Kidney (tissue), 14 donors: ENCODE data around the gene VILL. TPM values are rescaled to one million over a fixed set of nuclear protein-coding genes. Genes with fewer than 3 reads are reported as not detected.

ENCODE experiments used
- DNase-seq, 5 donors: peaks; one replicate each; pipeline ENCODE4 v3.0.0-alpha.2; 2013 to 2020
- FAIRE-seq: peaks from 2 replicates; lab custom pipeline; 2012; peaks lifted over from hg19 to GRCh38; lab: Jason Lieb, UNC
- H3K27ac ChIP-seq, 2 donors: one replicate each; pipeline ENCODE4 v1.7.0; 2013; ENCODE audit warnings: low read depth in 2 of 2, low read length in 2 of 2, inconsistent platforms in 1 of 2
- H3K27me3 ChIP-seq: one replicate; pipeline ENCODE4 v1.7.1; 2013; ENCODE audit warnings: low read length, inconsistent platforms; ENCODE audit not compliant: control insufficient read depth, insufficient read depth
- H3K36me3 ChIP-seq, 3 donors: one replicate each; pipeline versions ENCODE4 v1.7.0 to v1.7.1; 2013; ENCODE audit warnings: low read length in 3 of 3, control low read depth in 1 of 3, inconsistent platforms in 1 of 3; ENCODE audit not compliant: insufficient read depth in 3 of 3, control insufficient read depth in 2 of 3
- H3K4me1 ChIP-seq, 3 donors: one replicate each; pipeline versions ENCODE4 v1.7.0 to v1.7.1; 2013; ENCODE audit warnings: low read length in 3 of 3, inconsistent platforms in 1 of 3, low read depth in 1 of 3; ENCODE audit not compliant: control insufficient read depth in 2 of 3, insufficient read depth in 2 of 3
- H3K4me3 ChIP-seq, 3 donors: one replicate each; pipeline versions ENCODE4 v1.7.0 to v1.8.1; 2013; ENCODE audit warnings: low read length in 3 of 3, control low read depth in 1 of 3, inconsistent platforms in 1 of 3
- H3K9ac ChIP-seq, 3 donors: one replicate each; pipeline versions ENCODE4 v1.7.0 to v1.7.1; 2013; ENCODE audit warnings: low read length in 3 of 3, control low read depth in 1 of 3, inconsistent platforms in 1 of 3
- H3K9me3 ChIP-seq, 3 donors: one replicate each; pipeline versions ENCODE4 v1.7.0 to v1.7.1; 2013; ENCODE audit warnings: low read length in 3 of 3, control low read depth in 1 of 3, inconsistent platforms in 1 of 3; ENCODE audit not compliant: control insufficient read depth in 2 of 3, insufficient read depth in 1 of 3
- intact Hi-C: fragments of 100-400 bp; cut with DNase I; formaldehyde crosslinking; loops from one replicate; pipeline ENCODE4 v1.11.1; 2022
- polyA plus RNA-seq: library from polyadenylated mRNA; stranded (reverse); fragments of 350-450 nt; fragmentation: Illumina TruSeq; extraction: RNeasy Lipid Tissue Mini Kit (QIAGEN cat#74804); gene quantifications from one replicate; pipeline ENCODE4 v1.2.3, GENCODE V29; 2014; ENCODE audit warnings: low read depth, low replicate concordance; ENCODE audit not compliant: insufficient read depth
- total RNA-seq: library from RNA; stranded (reverse); fragmentation: NEBNext Ultra II Directional; extraction: Animal tissue kit (Norgen Biotek cat#: 25700); gene quantifications from one replicate; pipeline ENCODE4 v1.2.1, GENCODE V29; 2021
- TF ChIP-seq, protein P1 (sequence below): IDR thresholded peaks from 3 replicates; pipeline ENCODE4 v1.5.1; 2012; ENCODE audit warnings: mild to moderate bottlenecking, moderate library complexity, borderline replicate concordance; ENCODE audit not compliant: insufficient read depth; ENCODE audit errors: extremely low read depth
- donor health status: control.
- donor health status: control.
- donor health status: control.
- donor health status: control.
- donor health status: control.
- donor health status: DM: yes; HTN: yes; CAD: no.
- donor health status: Normal renal cell carcinoma (clear cell type).

Gene VILL
- total and polyA plus RNA-seq, 2 donors from 2014 or later = 7.4 to 7.6 TPM

DNA sequence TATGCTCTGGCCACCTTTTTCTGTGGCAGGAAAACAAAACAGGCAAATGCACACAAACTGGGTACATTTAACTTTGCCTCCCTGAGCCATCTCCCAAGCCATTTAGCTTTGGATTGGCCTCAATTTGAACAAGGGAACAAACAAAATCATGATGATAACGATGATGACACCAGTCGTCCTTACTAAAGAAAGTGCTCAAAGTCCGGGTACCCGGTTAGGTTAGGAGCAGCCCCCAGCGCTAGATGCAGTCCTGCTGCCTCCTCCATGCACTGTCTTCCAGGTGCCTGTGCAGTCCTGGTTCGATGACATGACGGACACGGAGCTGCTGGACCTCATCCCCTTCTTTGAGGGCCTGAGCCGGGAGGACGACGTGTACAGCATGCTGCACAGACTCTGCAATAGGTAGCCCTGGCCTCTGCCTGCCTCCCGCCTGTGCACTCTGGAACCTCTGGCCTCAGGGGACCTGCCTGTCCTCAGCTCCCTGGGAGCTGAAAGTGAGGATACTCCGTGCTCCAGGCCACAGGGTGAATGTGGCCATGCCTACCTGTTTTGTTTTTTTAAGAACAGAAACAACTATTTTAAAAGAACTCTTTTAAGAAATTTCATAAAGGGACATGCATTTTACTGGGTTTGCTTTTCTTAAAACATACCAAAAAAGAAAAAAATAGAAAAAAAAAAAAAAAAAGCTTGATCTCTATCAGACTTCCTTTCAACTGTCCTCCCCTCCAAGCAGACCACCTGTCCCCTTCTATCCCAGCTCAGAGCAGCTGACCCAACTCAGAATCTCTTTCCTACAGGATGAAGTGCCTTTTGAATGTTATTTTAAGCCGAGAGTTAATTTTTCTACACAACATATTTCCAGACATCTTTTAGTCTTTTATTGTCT lies 9.9 kb upstream of the VILL start:
- FAIRE-seq = no peak
- intact Hi-C loops = no loop called here
- Histone ChIP-seq H3K27ac (no peak overlapping the region), H3K4me3 (no peak overlapping the region), H3K9ac (no peak overlapping the region), H3K4me1 (no peaks in the 10 kb centered on the region), H3K9me3 (no peaks in the 10 kb centered on the region), H3K36me3 (peaks cover 3 to 39% (median 21%) of the 10 kb centered on the region in 3 donors), H3K27me3 (no peaks in the 10 kb centered on the region)
- DNase-seq = no peak
- TF ChIP-seq, protein P1, sequence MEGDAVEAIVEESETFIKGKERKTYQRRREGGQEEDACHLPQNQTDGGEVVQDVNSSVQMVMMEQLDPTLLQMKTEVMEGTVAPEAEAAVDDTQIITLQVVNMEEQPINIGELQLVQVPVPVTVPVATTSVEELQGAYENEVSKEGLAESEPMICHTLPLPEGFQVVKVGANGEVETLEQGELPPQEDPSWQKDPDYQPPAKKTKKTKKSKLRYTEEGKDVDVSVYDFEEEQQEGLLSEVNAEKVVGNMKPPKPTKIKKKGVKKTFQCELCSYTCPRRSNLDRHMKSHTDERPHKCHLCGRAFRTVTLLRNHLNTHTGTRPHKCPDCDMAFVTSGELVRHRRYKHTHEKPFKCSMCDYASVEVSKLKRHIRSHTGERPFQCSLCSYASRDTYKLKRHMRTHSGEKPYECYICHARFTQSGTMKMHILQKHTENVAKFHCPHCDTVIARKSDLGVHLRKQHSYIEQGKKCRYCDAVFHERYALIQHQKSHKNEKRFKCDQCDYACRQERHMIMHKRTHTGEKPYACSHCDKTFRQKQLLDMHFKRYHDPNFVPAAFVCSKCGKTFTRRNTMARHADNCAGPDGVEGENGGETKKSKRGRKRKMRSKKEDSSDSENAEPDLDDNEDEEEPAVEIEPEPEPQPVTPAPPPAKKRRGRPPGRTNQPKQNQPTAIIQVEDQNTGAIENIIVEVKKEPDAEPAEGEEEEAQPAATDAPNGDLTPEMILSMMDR = no peak

DNA sequence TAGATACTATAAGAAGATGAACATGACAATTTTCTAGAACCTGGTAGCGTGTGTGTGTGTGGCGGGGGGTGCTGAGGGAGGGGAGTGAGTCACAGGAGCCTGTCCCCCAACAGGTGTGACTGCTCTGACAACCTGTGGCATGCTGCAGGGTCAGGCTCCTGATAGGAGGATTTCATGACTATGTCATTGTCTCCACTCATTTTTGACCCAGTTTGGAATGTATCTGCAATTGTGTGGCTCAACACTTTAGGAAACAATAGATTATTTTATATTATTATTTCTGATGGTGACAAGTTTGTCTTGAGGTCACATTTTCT lies 9.3 kb upstream of the VILL start:
- no peaks in the 10 kb centered on the region for H3K9me3 ChIP-seq
- no peak overlapping the region for H3K9ac ChIP-seq
- no peaks in the 10 kb centered on the region for H3K27me3 ChIP-seq
- H3K4me1 ChIP-seq = no peaks in the 10 kb centered on the region
- no peak for FAIRE-seq
- no peak for DNase-seq
- TF ChIP-seq, protein P1 = no peak
- no peak overlapping the region for H3K27ac ChIP-seq
- H3K36me3 ChIP-seq = peaks cover 3 to 33% (median 16%) of the 10 kb centered on the region in 3 donors
- intact Hi-C loops = no loop called here
- no peak overlapping the region for H3K4me3 ChIP-seq

GRCh38 chr3:37982331-37982730 lies 8.3 kb upstream of the VILL start:
- H3K27ac ChIP-seq = no peak overlapping the region
- H3K36me3 ChIP-seq = peaks cover 3 to 23% (median 15%) of the 10 kb centered on the region in 3 donors
- H3K9ac ChIP-seq = no peak overlapping the region
- no peaks in the 10 kb centered on the region for H3K9me3 ChIP-seq
- TF ChIP-seq, protein P1 = no peak
- H3K4me1 ChIP-seq = no peaks in the 10 kb centered on the region
- no peak for FAIRE-seq
- no peak overlapping the region for H3K4me3 ChIP-seq
- DNase-seq = no peak
- H3K27me3 ChIP-seq = no peaks in the 10 kb centered on the region
- intact Hi-C loops = no loop called here
